HG03457 (cell line): ENCODE data around the gene RNASET2.

Source experiments
- ATAC-seq: cut with Tn5 transposase; IDR thresholded peaks from one replicate; pipeline ENCODE4 v1.9.1; 2021; ENCODE audit warnings: moderate number of reproducible peaks; ENCODE audit not compliant: unreplicated experiment

The RNASET2 gene

GRCh38 chr6:166970091-166970490 is 13.7 kb upstream of the RNASET2 start:
- ATAC-seq, result no peak

- no peak for ATAC-seq
Measured at GRCh38 chr6:166969390-166970002, 13.1 kb upstream of the RNASET2 start.

GRCh38 chr6:166966268-166966667 is 9.9 kb upstream of the RNASET2 start:
- ATAC-seq, result no peak

GRCh38 chr6:166960609-166960978 is 4.2 kb upstream of the RNASET2 start:
- no peak for ATAC-seq

GRCh38 chr6:166959911-166960608 is 3.7 kb upstream of the RNASET2 start:
- ATAC-seq, result no peak

GRCh38 chr6:166958926-166959861 is 2.8 kb upstream of the RNASET2 start:
- no peak for ATAC-seq

GRCh38 chr6:166957805-166958076 is 1.4 kb upstream of the RNASET2 start:
- no peak for ATAC-seq

- peak; percentile 34 for ATAC-seq
Measured at GRCh38 chr6:166957087-166957804, 896 bp upstream of the RNASET2 start.

GRCh38 chr6:166955865-166956443 is 396 bp downstream of the RNASET2 start:
- ATAC-seq, result no peak

- ATAC-seq, result no peak
Measured at GRCh38 chr6:166955121-166955864, 1.1 kb downstream of the RNASET2 start.

GRCh38 chr6:166954118-166954713 is 2.1 kb downstream of the RNASET2 start:
- no peak for ATAC-seq

GRCh38 chr6:166952567-166953486 is 3.5 kb downstream of the RNASET2 start:
- ATAC-seq, result no peak

- no peak for ATAC-seq
Measured at GRCh38 chr6:166952121-166952520, 4.2 kb downstream of the RNASET2 start.

GRCh38 chr6:166951670-166952060 is 4.7 kb downstream of the RNASET2 start:
- no peak for ATAC-seq

GRCh38 chr6:166950892-166951669 is 5.3 kb downstream of the RNASET2 start:
- peak; percentile 90 for ATAC-seq

- peak; percentile 39 for ATAC-seq
Measured at GRCh38 chr6:166950443-166950821, 5.9 kb downstream of the RNASET2 start.

- no peak for ATAC-seq
Measured at GRCh38 chr6:166949528-166950442, 6.6 kb downstream of the RNASET2 start.
